Neural progenitor cell (in vitro differentiated cells): Measurements from ENCODE around the gene STRADA. TPM values are rescaled to one million over a fixed set of nuclear protein-coding genes. Genes with fewer than 3 reads are reported as not detected.

Experiments
- DNase-seq: peaks from one replicate; pipeline ENCODE4 v3.0.0-alpha.2; 2016; ENCODE audit warnings: low spot score
- H2AFZ ChIP-seq: fragments of 200-600 bp; sonication (generic); replicated peaks from 2 replicates; pipeline ENCODE4 v1.6.1; 2016; ENCODE audit warnings: antibody characterized with exemption
- H3F3A ChIP-seq: fragments of 200-600 bp; sonication (generic); 2 replicates; pipeline ENCODE4 v1.6.1; 2016; ENCODE audit warnings: antibody characterized with exemption, low read depth
- H3K27ac ChIP-seq: fragments of 200-600 bp; sonication (generic); 2 replicates; pipeline ENCODE4 v1.5.1; 2016; ENCODE audit warnings: mild to moderate bottlenecking
- H3K27me3 ChIP-seq: fragments of 200-600 bp; sonication (generic); 2 replicates; pipeline ENCODE4 v1.6.1; 2016; ENCODE audit warnings: mild to moderate bottlenecking, moderate library complexity
- H3K36me3 ChIP-seq: fragments of 200-600 bp; sonication (generic); 2 replicates; pipeline ENCODE4 v1.5.1; 2016
- H3K4me1 ChIP-seq: fragments of 200-600 bp; sonication (generic); 2 replicates; pipeline ENCODE4 v1.6.1; 2016; ENCODE audit warnings: mixed run types
- H3K4me2 ChIP-seq: fragments of 200-600 bp; sonication (generic); 2 replicates; pipeline ENCODE4 v1.6.1; 2016
- H3K4me3 ChIP-seq: fragments of 200-600 bp; sonication (generic); 2 replicates; pipeline ENCODE4 v1.5.1; 2016
- H3K79me2 ChIP-seq: fragments of 200-600 bp; sonication (generic); 2 replicates; pipeline ENCODE4 v1.6.1; 2016; ENCODE audit warnings: low read depth
- H3K9ac ChIP-seq: fragments of 200-600 bp; sonication (generic); 2 replicates; pipeline ENCODE4 v1.6.1; 2016
- H3K9me3 ChIP-seq: fragments of 200-600 bp; sonication (generic); 2 replicates; pipeline ENCODE4 v1.5.1; 2016; ENCODE audit warnings: low read depth
- H4K20me1 ChIP-seq: fragments of 200-600 bp; sonication (generic); 2 replicates; pipeline ENCODE4 v1.6.1; 2016; ENCODE audit warnings: low read depth
- H3K27ac Mint-ChIP-seq: 3 replicates; pipeline ENCODE4 v1.8.0; 2021; ENCODE audit warnings: mixed read lengths
- H3K27me3 Mint-ChIP-seq: 2 replicates; pipeline ENCODE4 v1.8.0; 2022; ENCODE audit warnings: low read depth, mild to moderate bottlenecking, inconsistent platforms, moderate library complexity, mixed read lengths; ENCODE audit not compliant: insufficient read depth
- H3K36me3 Mint-ChIP-seq: 3 replicates; pipeline ENCODE4 v1.8.0; 2021; ENCODE audit warnings: mixed read lengths
- H3K4me1 Mint-ChIP-seq: 3 replicates; pipeline ENCODE4 v1.8.0; 2021; ENCODE audit warnings: mixed read lengths
- H3K4me3 Mint-ChIP-seq: 3 replicates; pipeline ENCODE4 v1.8.0; 2021; ENCODE audit warnings: mild to moderate bottlenecking, moderate library complexity, mixed read lengths
- H3K9me3 Mint-ChIP-seq: 3 replicates; pipeline ENCODE4 v1.8.0; 2020; ENCODE audit warnings: mixed read lengths
- CTCF ChIP-seq: fragments of 200-600 bp; sonication (generic); IDR thresholded peaks from 2 replicates; pipeline ENCODE4 v1.5.1; 2017; ENCODE audit warnings: antibody characterized with exemption, mild to moderate bottlenecking
- EZH2 ChIP-seq: fragments of 200-600 bp; sonication (generic); IDR thresholded peaks from 2 replicates; pipeline ENCODE4 v1.6.1; 2017; ENCODE audit warnings: antibody characterized with exemption, mild to moderate bottlenecking, moderate library complexity
- EZH2phosphoT487 ChIP-seq: fragments of 200-600 bp; sonication (generic); IDR thresholded peaks from 2 replicates; pipeline ENCODE4 v1.6.1; 2017; ENCODE audit warnings: antibody characterized with exemption
- total RNA-seq: library from RNA; depleted of rRNA; stranded (reverse); fragments of >200 nt; gene quantifications from 2 replicates; pipeline ENCODE4 v1.2.3, GENCODE V29; 2015; ENCODE audit warnings: low replicate concordance

Gene STRADA
- total RNA-seq, 1 donor from 2014 or later = 69.6 TPM

DNA sequence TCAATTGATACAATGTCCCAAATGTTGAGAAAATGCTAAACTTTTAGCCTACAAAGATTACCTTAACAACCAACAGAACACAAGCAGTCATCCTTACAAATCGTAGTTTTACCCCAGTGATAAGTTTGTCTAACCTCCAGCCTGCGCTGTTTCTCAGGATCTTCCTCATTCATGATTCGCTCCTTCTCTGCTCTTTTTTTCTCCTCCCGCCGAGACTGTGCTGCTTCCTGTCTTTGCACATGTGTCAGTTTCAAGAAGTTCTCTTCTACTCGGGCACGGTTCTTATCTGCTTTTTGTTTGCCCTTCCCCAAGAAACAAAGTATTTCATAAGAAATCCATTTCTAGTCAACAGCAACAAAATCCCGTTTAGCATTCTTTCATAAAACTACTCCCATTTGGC, 10.2 kb upstream of the STRADA start:
- no peak overlapping the region for H3K4me2 ChIP-seq
- no peaks in the 10 kb centered on the region for H3K27me3 ChIP-seq
- DNase-seq = no peak
- no peak overlapping the region for H3K9ac ChIP-seq
- Mint-ChIP-seq H3K27me3 (no peaks in the 10 kb centered on the region), H3K9me3 (no peaks in the 10 kb centered on the region), H3K27ac (no peak overlapping the region), H3K4me3 (no peak overlapping the region), H3K4me1 (no peaks in the 10 kb centered on the region), H3K36me3 (peaks cover 18% of the 10 kb centered on the region)
- no peak overlapping the region for H2AFZ ChIP-seq
- no peak overlapping the region for H3K4me3 ChIP-seq
- TF ChIP-seq EZH2phosphoT487 = no peak
- no peaks in the 10 kb centered on the region for H3K79me2 ChIP-seq
- H3K9me3 ChIP-seq = no peaks in the 10 kb centered on the region
- no peak overlapping the region for H3K27ac ChIP-seq
- H3K4me1 ChIP-seq = no peaks in the 10 kb centered on the region
- no peaks in the 10 kb centered on the region for H4K20me1 ChIP-seq
- H3K36me3 ChIP-seq = peaks cover 18% of the 10 kb centered on the region
- peaks cover 4% of the 10 kb centered on the region for H3F3A ChIP-seq

DNA sequence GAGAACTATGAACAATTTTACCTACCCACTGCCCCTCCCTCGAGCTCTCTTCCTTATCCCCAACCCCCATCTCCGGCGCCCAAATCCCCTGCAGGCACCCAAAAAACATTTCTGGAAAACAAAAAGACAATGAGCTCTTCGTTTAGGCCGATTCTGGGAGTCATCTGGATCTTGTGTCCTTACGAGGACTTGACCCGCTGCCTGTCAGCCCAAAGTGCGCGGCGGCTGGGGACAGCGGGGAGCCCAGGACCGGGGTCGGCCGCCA, 524 bp downstream of the STRADA start:
- Histone ChIP-seq H3K9me3 (no peaks in the 10 kb centered on the region), H3K79me2 (peaks cover 40% of the 10 kb centered on the region), H3K9ac (peak overlapping the region; percentile 71), H2AFZ (peak overlapping the region; percentile 78), H3K27me3 (no peaks in the 10 kb centered on the region), H3K27ac (peak overlapping the region; percentile 49), H4K20me1 (peaks cover 7% of the 10 kb centered on the region), H3K36me3 (no peaks in the 10 kb centered on the region), H3K4me2 (peak overlapping the region; percentile 89), H3F3A (peaks cover 45% of the 10 kb centered on the region), H3K4me3 (peak overlapping the region; percentile 85), H3K4me1 (peaks cover 6% of the 10 kb centered on the region)
- Mint-ChIP-seq H3K4me3 (peak overlapping the region; percentile 99), H3K9me3 (no peaks in the 10 kb centered on the region), H3K4me1 (peaks cover 14% of the 10 kb centered on the region), H3K27me3 (peaks cover 3% of the 10 kb centered on the region), H3K36me3 (peaks cover 3% of the 10 kb centered on the region), H3K27ac (peak overlapping the region; percentile 82)
- no peak for TF ChIP-seq EZH2
- TF ChIP-seq CTCF = no peak
- no peak for TF ChIP-seq EZH2phosphoT487
- DNase-seq = no peak

- Mint-ChIP-seq H3K27me3 (peaks cover 3% of the 10 kb centered on the region), H3K4me3 (peak overlapping the region; percentile 99), H3K9me3 (no peaks in the 10 kb centered on the region), H3K36me3 (peaks cover 3% of the 10 kb centered on the region), H3K27ac (peak overlapping the region; percentile 82), H3K4me1 (peaks cover 14% of the 10 kb centered on the region)
- H2AFZ ChIP-seq = peak overlapping the region; percentile 78
- H3K79me2 ChIP-seq = peaks cover 40% of the 10 kb centered on the region
- DNase-seq = no peak
- H4K20me1 ChIP-seq = peaks cover 9% of the 10 kb centered on the region
- peaks cover 44% of the 10 kb centered on the region for H3F3A ChIP-seq
- no peaks in the 10 kb centered on the region for H3K27me3 ChIP-seq
- H3K4me3 ChIP-seq = peak overlapping the region; percentile 85
- H3K9ac ChIP-seq = peak overlapping the region; percentile 71
- no peaks in the 10 kb centered on the region for H3K36me3 ChIP-seq
- TF ChIP-seq CTCF (no peak), EZH2phosphoT487 (no peak), EZH2 (no peak)
- H3K27ac ChIP-seq = no peak overlapping the region
- H3K4me2 ChIP-seq = peak overlapping the region; percentile 89
- no peaks in the 10 kb centered on the region for H3K9me3 ChIP-seq
- H3K4me1 ChIP-seq = peaks cover 6% of the 10 kb centered on the region
These were observed 996 bp downstream of the STRADA start for GRCh38 chr17:63740464-63741142.

- Histone ChIP-seq H3K9ac (no peak overlapping the region), H3K4me2 (no peak overlapping the region), H3K27ac (no peak overlapping the region), H2AFZ (no peak overlapping the region), H4K20me1 (peaks cover 12% of the 10 kb centered on the region), H3K27me3 (no peaks in the 10 kb centered on the region), H3F3A (peaks cover 2% of the 10 kb centered on the region), H3K36me3 (no peaks in the 10 kb centered on the region), H3K4me1 (peaks cover 6% of the 10 kb centered on the region), H3K9me3 (no peaks in the 10 kb centered on the region), H3K4me3 (no peak overlapping the region), H3K79me2 (peaks cover 34% of the 10 kb centered on the region)
- H3K27ac Mint-ChIP-seq = no peak overlapping the region
- H3K27me3 Mint-ChIP-seq = no peaks in the 10 kb centered on the region
- no peaks in the 10 kb centered on the region for H3K9me3 Mint-ChIP-seq
- peaks cover 2% of the 10 kb centered on the region for H3K36me3 Mint-ChIP-seq
- H3K4me1 Mint-ChIP-seq = peaks cover 3% of the 10 kb centered on the region
- no peak overlapping the region for H3K4me3 Mint-ChIP-seq
- no peak for TF ChIP-seq EZH2phosphoT487
- TF ChIP-seq EZH2 = no peak
- TF ChIP-seq CTCF = no peak
- DNase-seq = no peak
These were observed 5.9 kb downstream of the STRADA start for GRCh38 chr17:63735691-63736090.
